NCI-H2107 treated with DMSO at 0.1 percent for 48 hours (cell line): Measurements from ENCODE around the gene NPIPA1.
"Not testable (repeated sequence)": the region's sequence is repeated elsewhere in the genome, so short reads cannot be mapped to it uniquely, and the experiment has no call there.

Experiments used
- DNase-seq: peaks from one replicate; lab custom pipeline; 2025; ENCODE audit not compliant: unreplicated experiment; lab: John Stamatoyannopoulos, UW

The NPIPA1 gene

GRCh38 chr16:14976971-14977736 is 39.9 kb downstream of the NPIPA1 start:
- not testable (repeated sequence) for DNase-seq

- DNase-seq = not testable (repeated sequence)
Observed at GRCh38 chr16:14978281-14978680, 41.0 kb downstream of the NPIPA1 start.

DNA sequence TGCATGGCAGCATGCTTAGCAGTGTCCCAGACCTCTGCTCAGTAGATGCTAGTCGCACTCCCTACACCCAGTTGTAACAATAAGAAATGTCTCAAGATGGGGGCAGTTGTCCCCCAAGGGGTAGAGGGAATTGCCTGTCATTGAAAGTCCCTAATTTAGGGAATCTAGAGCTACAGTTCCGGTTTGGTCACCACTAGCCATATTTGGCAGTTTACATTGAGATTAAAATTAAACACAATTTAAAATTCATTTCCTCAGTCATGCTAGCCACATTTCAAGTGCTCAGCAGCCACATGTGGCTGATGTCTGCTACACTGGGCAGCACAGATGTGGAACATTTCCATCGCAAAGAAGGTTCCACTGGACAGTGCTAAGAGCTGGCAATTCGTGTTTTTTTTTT is 41.7 kb downstream of the NPIPA1 start:
- not testable (repeated sequence) for DNase-seq

DNA sequence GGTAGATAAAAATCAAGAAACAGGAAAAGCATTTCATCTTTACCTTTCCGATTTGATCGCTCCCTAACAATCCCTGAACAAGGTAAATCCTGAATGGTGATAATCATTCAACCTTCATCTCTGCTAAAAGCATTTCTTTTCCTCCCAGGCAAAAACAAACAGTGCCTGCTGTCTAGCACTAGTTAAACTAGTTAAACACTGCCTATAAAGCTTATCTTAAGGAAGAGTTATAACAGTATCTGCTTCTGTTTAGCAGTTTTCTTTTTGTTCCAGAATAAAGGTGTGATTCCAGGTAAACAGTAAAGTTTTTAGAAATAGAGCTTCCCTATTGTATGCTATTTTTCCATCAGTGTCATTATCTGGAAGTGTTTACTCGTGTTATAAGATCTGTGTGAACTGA is 44.0 kb downstream of the NPIPA1 start:
- not testable (repeated sequence) for DNase-seq

DNA sequence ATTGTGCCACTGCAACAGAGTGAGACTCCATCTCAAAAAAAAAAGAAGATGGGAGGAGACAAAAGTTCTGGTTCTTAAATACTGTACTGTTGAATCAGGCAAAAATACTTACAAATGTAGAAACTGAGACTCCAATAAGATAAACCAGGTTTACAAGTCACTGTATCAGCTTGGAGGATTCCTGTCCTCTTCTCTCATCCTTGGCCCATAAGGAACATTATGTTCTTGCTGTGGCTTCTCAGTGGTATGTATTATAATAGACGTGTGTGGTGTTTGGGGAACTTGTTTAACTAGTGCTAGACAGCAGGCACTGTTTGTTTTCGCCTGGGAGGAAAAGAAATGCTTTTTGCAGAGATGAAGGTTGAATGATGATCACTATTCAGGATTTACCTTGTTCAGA is 45.3 kb downstream of the NPIPA1 start:
- DNase-seq = not testable (repeated sequence)

DNA sequence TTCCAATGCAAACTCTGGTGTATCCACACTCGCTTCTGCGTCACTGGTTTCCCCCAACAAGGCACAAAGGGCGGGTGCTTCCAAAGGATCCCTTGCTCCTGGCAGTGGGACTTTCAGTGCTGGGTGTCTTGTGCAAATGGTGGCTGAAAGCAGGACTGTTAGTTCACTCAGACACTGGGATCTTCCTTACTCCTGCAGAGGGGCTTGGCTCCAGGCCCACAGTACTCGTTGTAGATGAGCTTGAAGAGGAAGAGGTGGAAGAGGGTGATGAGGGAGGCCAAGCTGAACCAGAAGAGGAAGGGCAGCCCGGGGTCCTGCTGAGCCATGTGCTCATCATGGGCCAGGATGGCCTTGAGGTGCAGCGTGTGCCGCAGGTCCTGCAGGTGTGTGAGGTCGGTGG is 50.8 kb downstream of the NPIPA1 start:
- not testable (repeated sequence) for DNase-seq

DNA sequence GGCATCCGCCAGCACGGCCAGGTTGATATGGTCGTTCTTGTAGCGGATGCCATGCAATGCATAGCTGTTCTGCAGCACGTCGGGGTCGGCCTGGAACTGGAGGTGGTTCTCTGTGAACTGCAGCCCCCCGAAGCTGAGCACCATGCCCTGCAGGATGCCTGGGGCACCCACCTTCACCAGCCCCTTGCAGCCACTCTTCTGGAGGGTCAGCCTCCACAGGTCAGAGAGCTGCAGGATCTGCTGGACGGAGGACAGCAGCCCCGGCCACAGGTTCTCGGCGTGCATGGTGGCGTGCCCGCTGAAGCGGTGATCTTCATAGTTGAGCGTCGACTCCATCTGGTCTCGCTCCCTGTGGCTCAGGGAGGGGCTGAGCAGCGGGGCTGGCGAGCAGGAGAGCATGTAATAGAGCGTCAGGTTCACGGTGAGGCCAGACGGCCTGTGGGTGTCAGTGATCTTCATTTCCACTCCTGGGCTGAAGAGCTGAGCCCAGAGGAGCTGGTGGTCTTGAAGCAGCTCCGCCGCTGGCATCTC is 51.5 kb downstream of the NPIPA1 start:
- not testable (repeated sequence) for DNase-seq

DNA sequence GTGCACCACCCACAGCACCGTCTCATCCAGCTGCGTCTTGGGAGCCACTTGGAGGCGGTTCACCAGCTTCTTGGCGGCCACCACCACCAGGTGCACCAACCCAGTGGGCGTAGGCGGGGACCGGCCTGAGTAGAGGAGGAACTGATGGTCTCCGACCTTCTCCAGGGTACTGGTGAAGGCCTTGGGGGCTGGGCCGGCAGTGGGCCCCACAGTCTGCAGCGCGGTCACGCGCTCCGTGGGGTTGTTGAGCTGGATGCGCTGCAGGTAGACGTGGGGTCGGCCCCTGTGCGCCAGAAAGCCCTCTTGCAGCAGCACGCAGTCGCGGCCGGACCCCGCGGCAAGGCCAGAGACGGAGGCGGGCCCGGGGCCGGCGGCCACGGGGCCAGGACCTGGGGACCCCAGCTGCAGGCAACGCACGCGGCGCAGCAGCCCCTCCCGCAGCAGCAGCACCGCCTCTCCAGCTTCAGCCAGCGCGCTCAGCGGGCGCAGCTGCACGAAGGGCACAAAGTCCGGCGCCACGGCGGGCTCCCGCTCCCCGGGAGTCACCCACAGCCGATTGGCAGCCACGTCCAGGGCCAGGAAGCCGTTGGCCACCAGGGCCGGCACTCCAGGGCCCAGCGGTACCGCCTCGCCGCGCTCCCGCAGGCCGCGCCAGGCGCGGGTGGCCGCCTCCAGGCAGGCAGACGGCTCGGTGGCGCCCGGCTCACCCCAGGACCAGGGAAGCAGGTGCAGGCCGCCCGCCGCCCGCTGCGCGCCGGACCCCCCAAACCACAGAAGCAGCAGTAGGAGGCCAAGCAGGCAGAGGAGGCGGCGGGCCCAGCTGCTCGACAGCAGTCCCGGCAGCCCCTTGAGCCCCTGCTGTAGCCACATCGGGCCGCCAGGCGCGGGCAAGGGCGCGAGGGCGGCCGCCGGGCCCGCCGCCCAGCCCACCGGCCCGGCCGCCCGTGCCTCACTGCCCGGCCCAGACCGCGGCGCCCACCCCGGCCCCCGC is 52.3 kb downstream of the NPIPA1 start:
- DNase-seq = not testable (repeated sequence)

GRCh38 chr16:14993277-14994151 is 56.3 kb downstream of the NPIPA1 start:
- not testable (repeated sequence) for DNase-seq

DNA sequence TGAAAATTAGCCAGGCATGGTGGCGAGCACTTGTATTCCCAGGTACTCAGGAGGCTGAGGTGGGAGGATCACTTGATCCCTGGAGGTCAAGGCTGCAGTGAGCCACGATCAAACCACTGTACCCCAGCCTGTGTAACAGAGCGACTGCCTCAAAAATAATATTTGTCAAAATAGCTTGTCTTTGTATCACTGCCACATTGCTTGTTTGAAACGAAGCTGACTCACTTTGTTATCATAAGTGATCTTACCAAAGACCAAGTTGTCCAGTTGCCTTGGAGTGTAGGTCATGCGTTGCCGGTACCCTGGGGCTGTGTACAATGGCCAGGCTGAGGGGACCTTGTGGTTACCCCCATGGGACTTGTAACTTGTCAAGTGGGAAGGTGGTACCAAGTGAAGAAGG is 59.5 kb downstream of the NPIPA1 start:
- not testable (repeated sequence) for DNase-seq

DNA sequence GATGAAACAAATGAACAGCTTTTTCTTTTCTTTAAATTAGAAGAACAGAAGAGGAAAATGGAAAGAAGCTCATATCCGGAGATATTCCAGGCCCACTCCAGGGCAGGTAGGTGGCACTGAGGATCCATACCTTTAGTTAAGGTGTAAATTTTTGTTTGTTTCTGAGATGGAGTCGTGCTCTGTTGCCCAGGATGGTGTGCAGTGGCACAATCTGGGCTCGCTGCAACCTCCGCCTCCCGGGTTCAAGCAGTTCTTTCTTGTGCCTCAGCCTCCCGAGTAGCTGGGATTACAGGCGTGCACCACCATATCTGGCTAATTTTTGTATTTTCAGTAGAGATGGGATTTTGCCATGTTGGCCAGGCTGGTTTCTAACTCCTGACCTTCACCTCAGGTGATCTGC is 61.1 kb downstream of the NPIPA1 start:
- not testable (repeated sequence) for DNase-seq

DNA sequence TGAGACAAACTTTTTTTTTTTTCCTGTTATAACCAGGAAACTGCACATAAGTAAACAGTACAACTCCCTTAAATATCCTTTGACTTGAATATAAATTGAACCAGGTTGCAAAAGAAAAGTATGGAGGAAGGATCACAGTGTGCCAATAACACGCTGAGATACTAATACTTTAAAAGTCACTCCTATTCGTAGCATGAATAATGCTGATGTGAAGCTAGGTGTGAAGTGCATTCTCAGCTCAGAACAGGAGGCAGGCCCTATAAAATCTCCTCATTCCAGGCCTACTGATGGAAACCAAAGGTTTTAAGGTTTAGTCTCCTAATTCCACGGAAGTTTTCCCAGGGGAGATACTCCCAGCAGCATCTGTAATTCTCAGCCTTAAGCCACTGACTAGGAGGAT is 62.6 kb downstream of the NPIPA1 start:
- not testable (repeated sequence) for DNase-seq
